ENCODE data around the gene HNRNPDL. TPM values are rescaled to one million over a fixed set of nuclear protein-coding genes. Genes with fewer than 3 reads are reported as not detected.

Gene HNRNPDL
- total and polyA plus RNA-seq, 2 of the 13 experiments (the other 11 are each of a cell fraction or from before 2014, with no cell fraction given): 167 to 414 TPM

- TF ChIP-seq BRF2 (CRISPR knock-in tag; IDR thresholded peaks at IDR 0.05): peak; percentile 48
- no peak for TF ChIP-seq IKZF4 (CRISPR knock-in tag; IDR thresholded peaks at IDR 0.05; ENCODE audit: borderline replicate concordance, low read depth, not compliant biosample characterization)
- TF ChIP-seq NBN (conservative IDR thresholded peaks at IDR 0.05): no peak
- TF ChIP-seq ZNF350 (CRISPR knock-in tag; IDR thresholded peaks at IDR 0.05; ENCODE audit: borderline replicate concordance, low read depth): peak; percentile 51; the same call in 1 of the 2 replicates
- TF ChIP-seq HCFC1 (IDR thresholded peaks at IDR 0.05; ENCODE audit: low read depth, low read length): no peak; the same call in 1 of the 2 replicates
- TF ChIP-seq MAZ (IDR thresholded peaks at IDR 0.05; ENCODE audit: borderline replicate concordance, low read depth, low read length): peak; percentile 86; the same call in 1 of the 2 replicates
- peak; percentile 34; the same call in 1 of the 2 replicates for TF ChIP-seq MAZ (CRISPR knock-in tag; IDR thresholded peaks at IDR 0.05; ENCODE audit: low read depth)
- peak; percentile 67; the same call in 1 of the 2 replicates for TF ChIP-seq ZNF414 (CRISPR knock-in tag; IDR thresholded peaks at IDR 0.05)
- no peak for TF ChIP-seq PBX3 (CRISPR knock-in tag; IDR thresholded peaks at IDR 0.05; ENCODE audit: borderline replicate concordance)
- TF ChIP-seq KDM3A (CRISPR knock-in tag; IDR thresholded peaks at IDR 0.05; ENCODE audit: low read depth): no peak
- TF ChIP-seq ZNF503 (CRISPR knock-in tag; IDR thresholded peaks at IDR 0.05): no peak
- no peak for TF ChIP-seq TCF7L2 (IDR thresholded peaks at IDR 0.05; ENCODE audit: low read depth, low read length)
- TF ChIP-seq HNF1A (IDR thresholded peaks at IDR 0.05; ENCODE audit: low read depth): no peak
- no peak; the same call in 1 of the 2 replicates for TF ChIP-seq HNF1A (CRISPR knock-in tag; IDR thresholded peaks at IDR 0.05; ENCODE audit: borderline replicate concordance)
- peak; percentile 58 for TF ChIP-seq POGZ (CRISPR knock-in tag; IDR thresholded peaks at IDR 0.05)
- TF ChIP-seq GPBP1L1 (CRISPR knock-in tag; IDR thresholded peaks at IDR 0.05): no peak
- no peak for TF ChIP-seq SYNCRIP (IDR thresholded peaks at IDR 0.05; ENCODE audit: insufficient read depth, low read depth, low read length)
Measured at GRCh38 chr4:82428969-82429727, 1.1 kb downstream of the HNRNPDL start (continued).
